Chondrocyte (in vitro differentiated cells): ENCODE data around the gene PRDM15. TPM values are rescaled to one million over a fixed set of nuclear protein-coding genes. Genes with fewer than 3 reads are reported as not detected.

Experiments
- DNase-seq: peaks from one replicate; pipeline ENCODE4 v3.0.0; 2021; ENCODE audit warnings: mixed read lengths, low spot score
- H3K27ac Mint-ChIP-seq: one replicate; pipeline ENCODE4 v1.8.0; 2021; ENCODE audit warnings: mild to moderate bottlenecking, moderate library complexity, mixed read lengths; ENCODE audit not compliant: unreplicated experiment
- H3K27me3 Mint-ChIP-seq: 2 replicates; pipeline ENCODE4 v1.8.0; 2021; ENCODE audit warnings: low read depth, mixed read lengths
- H3K36me3 Mint-ChIP-seq: 2 replicates; pipeline ENCODE4 v1.8.0; 2021; ENCODE audit warnings: low read depth, mixed read lengths
- H3K4me1 Mint-ChIP-seq: 2 replicates; pipeline ENCODE4 v1.8.0; 2021; ENCODE audit warnings: low read depth, mild to moderate bottlenecking, mixed read lengths
- H3K4me3 Mint-ChIP-seq: one replicate; pipeline ENCODE4 v1.8.0; 2021; ENCODE audit warnings: mild to moderate bottlenecking, moderate library complexity, mixed read lengths; ENCODE audit not compliant: unreplicated experiment
- H3K9me3 Mint-ChIP-seq: 2 replicates; pipeline ENCODE4 v1.8.0; 2021; ENCODE audit warnings: low read depth, mixed read lengths
- total RNA-seq: library from RNA; stranded (reverse); gene quantifications from 3 replicates; pipeline ENCODE4 v1.2.1, GENCODE V29; 2021
- TF ChIP-seq, protein P1 (sequence below): fragments of 200-600 bp; sonication (generic); IDR thresholded peaks from 2 replicates; pipeline ENCODE4 v1.5.0; 2021; ENCODE audit warnings: antibody characterized with exemption, mild to moderate bottlenecking, moderate library complexity

The PRDM15 gene
- total RNA-seq, 1 donor from 2014 or later = 4.9 TPM

DNA sequence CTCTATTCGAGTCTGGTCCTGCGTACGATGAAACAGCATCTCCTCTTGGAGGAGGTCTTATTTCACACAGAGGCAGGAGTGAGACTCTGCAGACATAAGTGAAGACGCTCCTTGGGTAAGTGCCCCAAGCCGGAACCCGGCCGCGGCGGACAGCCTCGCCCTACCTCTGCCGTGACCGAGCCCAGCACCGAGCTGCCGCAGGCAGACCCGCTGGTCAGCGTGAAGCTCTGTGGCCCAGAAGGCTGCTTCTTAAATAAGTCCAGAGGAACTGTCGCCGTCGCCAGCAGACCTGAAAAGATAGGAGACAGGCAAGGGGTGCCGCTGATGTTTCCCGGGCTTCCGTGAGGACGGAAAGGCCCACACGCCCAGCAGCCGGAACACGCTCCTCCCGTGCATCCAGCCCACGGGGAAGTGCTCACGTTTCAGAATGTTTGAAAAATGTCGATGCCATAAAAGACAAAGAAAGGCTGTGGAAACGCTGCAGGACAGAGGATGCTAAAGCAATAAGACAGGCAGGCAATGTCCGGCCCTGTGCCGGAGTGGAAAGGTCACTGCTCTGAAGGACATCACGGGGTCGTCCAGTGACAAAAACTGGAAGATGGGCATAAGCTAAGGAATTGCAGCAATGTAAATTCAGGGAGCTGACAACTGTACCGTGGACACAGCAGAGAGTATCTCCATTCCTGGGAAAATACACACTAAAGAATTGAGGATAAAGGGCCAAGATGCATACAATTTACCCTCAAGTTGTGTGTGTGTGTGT lies 28.5 kb upstream of the PRDM15 start:
- no peaks in the 10 kb centered on the region for H3K27me3 Mint-ChIP-seq
- H3K27ac Mint-ChIP-seq = no peak overlapping the region
- TF ChIP-seq, protein P1, sequence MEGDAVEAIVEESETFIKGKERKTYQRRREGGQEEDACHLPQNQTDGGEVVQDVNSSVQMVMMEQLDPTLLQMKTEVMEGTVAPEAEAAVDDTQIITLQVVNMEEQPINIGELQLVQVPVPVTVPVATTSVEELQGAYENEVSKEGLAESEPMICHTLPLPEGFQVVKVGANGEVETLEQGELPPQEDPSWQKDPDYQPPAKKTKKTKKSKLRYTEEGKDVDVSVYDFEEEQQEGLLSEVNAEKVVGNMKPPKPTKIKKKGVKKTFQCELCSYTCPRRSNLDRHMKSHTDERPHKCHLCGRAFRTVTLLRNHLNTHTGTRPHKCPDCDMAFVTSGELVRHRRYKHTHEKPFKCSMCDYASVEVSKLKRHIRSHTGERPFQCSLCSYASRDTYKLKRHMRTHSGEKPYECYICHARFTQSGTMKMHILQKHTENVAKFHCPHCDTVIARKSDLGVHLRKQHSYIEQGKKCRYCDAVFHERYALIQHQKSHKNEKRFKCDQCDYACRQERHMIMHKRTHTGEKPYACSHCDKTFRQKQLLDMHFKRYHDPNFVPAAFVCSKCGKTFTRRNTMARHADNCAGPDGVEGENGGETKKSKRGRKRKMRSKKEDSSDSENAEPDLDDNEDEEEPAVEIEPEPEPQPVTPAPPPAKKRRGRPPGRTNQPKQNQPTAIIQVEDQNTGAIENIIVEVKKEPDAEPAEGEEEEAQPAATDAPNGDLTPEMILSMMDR = no peak
- H3K9me3 Mint-ChIP-seq = no peaks in the 10 kb centered on the region
- no peaks in the 10 kb centered on the region for H3K4me1 Mint-ChIP-seq
- H3K4me3 Mint-ChIP-seq = no peak overlapping the region
- H3K36me3 Mint-ChIP-seq = peaks cover 46% of the 10 kb centered on the region
- no peak for DNase-seq

DNA sequence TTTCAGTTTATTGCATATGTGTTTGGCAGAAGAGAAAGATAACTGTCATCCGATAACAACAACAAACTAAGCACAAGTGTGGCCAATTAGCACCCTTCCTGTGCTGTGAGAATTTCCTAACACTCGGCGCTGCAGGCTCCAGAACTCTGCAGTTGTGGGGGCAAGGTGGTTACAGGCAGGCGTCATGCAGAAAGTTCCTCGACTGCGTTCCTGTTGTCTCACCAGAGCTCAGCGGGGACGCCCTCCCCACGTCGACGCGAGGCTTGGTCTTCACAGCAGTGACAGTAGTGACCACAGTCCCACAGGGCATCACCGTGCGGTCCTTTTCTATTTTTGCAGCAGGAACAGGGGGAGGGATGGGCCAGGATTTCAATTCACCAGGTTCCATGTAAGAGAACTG lies 27.6 kb upstream of the PRDM15 start:
- Mint-ChIP-seq H3K36me3 (peaks cover 44% of the 10 kb centered on the region), H3K27me3 (no peaks in the 10 kb centered on the region), H3K4me3 (no peak overlapping the region), H3K4me1 (no peaks in the 10 kb centered on the region), H3K27ac (no peak overlapping the region), H3K9me3 (no peaks in the 10 kb centered on the region)
- TF ChIP-seq, protein P1 = no peak
- no peak for DNase-seq

DNA sequence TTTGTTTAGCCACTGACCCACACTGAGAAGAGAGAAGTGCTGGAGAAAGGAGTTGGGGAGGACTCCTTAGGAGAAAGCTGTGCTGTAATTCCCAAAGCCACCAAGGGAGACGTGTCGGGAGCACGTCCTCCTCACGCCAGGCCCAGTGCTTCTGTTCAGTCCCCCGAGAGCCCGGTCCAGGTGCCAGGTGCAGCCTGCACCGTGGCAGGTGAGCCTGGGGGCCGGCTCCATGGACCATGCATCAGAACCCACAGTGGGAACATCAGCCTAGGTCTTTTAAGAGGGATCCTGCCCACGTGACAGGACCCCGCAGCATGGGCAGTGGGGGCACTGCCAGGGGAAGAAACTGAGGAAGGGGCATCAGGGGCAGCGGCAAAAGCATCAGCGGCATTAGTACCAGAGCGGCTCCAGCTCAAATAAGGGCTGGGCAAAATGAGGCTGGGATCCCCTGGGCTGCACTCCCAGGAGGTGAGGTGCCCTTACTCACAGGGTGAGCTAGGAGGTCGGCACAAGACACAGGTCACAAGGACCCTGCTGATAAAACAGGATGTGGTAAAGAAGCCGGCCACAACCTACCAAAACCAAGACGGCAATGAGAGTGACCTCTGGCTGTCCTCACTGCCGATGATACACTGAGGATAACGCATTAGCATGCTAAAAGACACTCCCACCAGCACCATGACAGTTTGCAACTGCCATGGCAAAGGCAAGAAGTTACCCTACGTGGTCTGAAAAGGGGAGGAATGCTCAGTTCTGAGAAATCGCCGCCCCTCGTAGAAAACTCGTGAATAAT lies 24.6 kb upstream of the PRDM15 start:
- TF ChIP-seq, protein P1 = no peak
- no peaks in the 10 kb centered on the region for H3K27me3 Mint-ChIP-seq
- peaks cover 47% of the 10 kb centered on the region for H3K36me3 Mint-ChIP-seq
- H3K4me3 Mint-ChIP-seq = no peak overlapping the region
- no peaks in the 10 kb centered on the region for H3K9me3 Mint-ChIP-seq
- no peak for DNase-seq
- H3K27ac Mint-ChIP-seq = no peak overlapping the region
- no peaks in the 10 kb centered on the region for H3K4me1 Mint-ChIP-seq

DNA sequence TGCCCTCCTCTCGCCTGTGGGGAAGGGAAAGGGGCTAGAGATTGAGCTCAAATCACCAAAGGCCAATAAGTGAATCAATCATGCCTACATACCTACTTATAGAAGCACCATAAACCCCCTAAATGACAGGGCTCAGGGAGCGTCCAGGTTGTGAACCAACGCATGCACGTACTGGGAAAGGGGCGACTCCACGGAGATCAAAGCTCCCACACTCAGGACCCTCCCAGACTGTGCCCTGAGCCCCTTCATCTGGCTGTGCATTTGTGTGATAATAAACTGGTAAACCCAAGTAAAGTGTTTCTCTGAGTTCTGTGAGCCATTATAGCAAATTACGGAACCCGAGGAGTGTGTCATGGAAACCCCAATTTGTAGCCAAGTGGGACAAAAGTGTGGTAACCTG lies 23.8 kb upstream of the PRDM15 start:
- H3K27ac Mint-ChIP-seq = no peak overlapping the region
- H3K27me3 Mint-ChIP-seq = no peaks in the 10 kb centered on the region
- peaks cover 53% of the 10 kb centered on the region for H3K36me3 Mint-ChIP-seq
- no peaks in the 10 kb centered on the region for H3K9me3 Mint-ChIP-seq
- TF ChIP-seq, protein P1 = no peak
- no peaks in the 10 kb centered on the region for H3K4me1 Mint-ChIP-seq
- no peak for DNase-seq
- no peak overlapping the region for H3K4me3 Mint-ChIP-seq

DNA sequence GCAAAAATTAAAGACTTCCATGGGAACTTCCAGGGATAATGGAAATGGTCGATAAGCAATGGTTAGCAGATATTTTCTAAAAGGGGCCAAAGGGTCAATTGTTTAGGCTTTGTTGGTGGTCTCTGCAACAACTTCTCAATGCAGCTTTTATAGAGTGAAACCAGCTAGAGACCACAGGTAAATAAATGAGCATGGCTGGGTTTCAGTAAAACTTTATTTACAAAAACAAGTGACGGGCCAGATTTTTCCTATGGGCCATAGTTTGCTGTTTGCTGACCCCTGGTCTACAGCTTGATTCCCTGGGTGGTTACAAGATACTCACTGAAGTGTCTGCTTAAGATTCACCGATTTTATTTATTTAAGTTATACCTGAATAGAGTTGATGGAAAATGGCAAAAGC lies 22.6 kb upstream of the PRDM15 start:
- Mint-ChIP-seq H3K4me3 (no peak overlapping the region), H3K27ac (no peak overlapping the region), H3K36me3 (peaks cover 44% of the 10 kb centered on the region), H3K27me3 (no peaks in the 10 kb centered on the region), H3K4me1 (peaks cover 8% of the 10 kb centered on the region), H3K9me3 (no peaks in the 10 kb centered on the region)
- TF ChIP-seq, protein P1 = no peak
- no peak for DNase-seq
